Endothelial cell (in vitro differentiated cells): ENCODE results near the gene INSR. TPM values are rescaled to one million over a fixed set of nuclear protein-coding genes. Genes with fewer than 3 reads are reported as not detected.
"Not testable (repeated sequence)": the region's sequence is repeated elsewhere in the genome, so short reads cannot be mapped to it uniquely, and the experiment has no call there.

Experiments used
- DNase-seq: peaks from one replicate; pipeline ENCODE4 v3.0.0; 2021; ENCODE audit warnings: low spot score
- H3K27ac Mint-ChIP-seq: one replicate; pipeline ENCODE4 v1.8.0; 2021; ENCODE audit warnings: mixed read lengths, inconsistent platforms; ENCODE audit not compliant: unreplicated experiment
- H3K27me3 Mint-ChIP-seq: one replicate; pipeline ENCODE4 v1.8.0; 2021; ENCODE audit warnings: mild to moderate bottlenecking, moderate library complexity, mixed read lengths, inconsistent platforms; ENCODE audit not compliant: unreplicated experiment
- H3K36me3 Mint-ChIP-seq: one replicate; pipeline ENCODE4 v1.8.0; 2021; ENCODE audit warnings: mild to moderate bottlenecking, low read depth, mixed read lengths, inconsistent platforms; ENCODE audit not compliant: unreplicated experiment
- H3K4me1 Mint-ChIP-seq: one replicate; pipeline ENCODE4 v1.8.0; 2021; ENCODE audit warnings: mild to moderate bottlenecking, mixed read lengths, inconsistent platforms; ENCODE audit not compliant: unreplicated experiment
- H3K4me3 Mint-ChIP-seq: one replicate; pipeline ENCODE4 v1.8.0; 2021; ENCODE audit warnings: mild to moderate bottlenecking, mixed read lengths, inconsistent platforms; ENCODE audit not compliant: unreplicated experiment
- H3K9me3 Mint-ChIP-seq: one replicate; pipeline ENCODE4 v1.8.0; 2021; ENCODE audit warnings: mixed read lengths, inconsistent platforms; ENCODE audit not compliant: unreplicated experiment
- CTCF ChIP-seq: fragments of 200-600 bp; sonication (generic); IDR thresholded peaks from one replicate; pipeline ENCODE4 v1.5.0; 2021; ENCODE audit warnings: antibody characterized with exemption; ENCODE audit not compliant: unreplicated experiment
- total RNA-seq: library from RNA; stranded (reverse); fragmentation: NEBNext Ultra II Directional; extraction: Animal tissue kit (Norgen Biotek cat#: 25700); gene quantifications from one replicate; pipeline ENCODE4 v1.2.1, GENCODE V29; 2021; ENCODE audit not compliant: unreplicated experiment

Gene INSR
- total RNA-seq, 1 donor from 2014 or later: 28.9 TPM

GRCh38 chr19:7229735-7230134 lies 64.5 kb downstream of the INSR start:
- H3K9me3 Mint-ChIP-seq: no peaks in the 10 kb centered on the region
- H3K4me1 Mint-ChIP-seq: no peaks in the 10 kb centered on the region
- no peak for TF ChIP-seq CTCF
- H3K27me3 Mint-ChIP-seq: peaks cover 3% of the 10 kb centered on the region
- peaks cover 7% of the 10 kb centered on the region for H3K36me3 Mint-ChIP-seq
- no peak for DNase-seq
- H3K4me3 Mint-ChIP-seq: no peak overlapping the region
- no peak overlapping the region for H3K27ac Mint-ChIP-seq

- H3K27ac Mint-ChIP-seq: no peak overlapping the region
- H3K4me3 Mint-ChIP-seq: peak overlapping the region; percentile 8
- no peak for TF ChIP-seq CTCF
- no peak for DNase-seq
- H3K36me3 Mint-ChIP-seq: peaks cover 7% of the 10 kb centered on the region
- H3K9me3 Mint-ChIP-seq: no peaks in the 10 kb centered on the region
- no peaks in the 10 kb centered on the region for H3K4me1 Mint-ChIP-seq
- H3K27me3 Mint-ChIP-seq: peaks cover 3% of the 10 kb centered on the region
Measured at GRCh38 chr19:7228935-7229541, 65.2 kb downstream of the INSR start.

GRCh38 chr19:7227735-7228134 lies 66.5 kb downstream of the INSR start:
- no peak for TF ChIP-seq CTCF
- H3K36me3 Mint-ChIP-seq: peaks cover 7% of the 10 kb centered on the region
- DNase-seq: no peak
- no peak overlapping the region for H3K27ac Mint-ChIP-seq
- no peaks in the 10 kb centered on the region for H3K4me1 Mint-ChIP-seq
- no peaks in the 10 kb centered on the region for H3K9me3 Mint-ChIP-seq
- peaks cover 3% of the 10 kb centered on the region for H3K27me3 Mint-ChIP-seq
- no peak overlapping the region for H3K4me3 Mint-ChIP-seq

- H3K27ac Mint-ChIP-seq, DNase-seq, H3K4me3 Mint-ChIP-seq, H3K4me1 Mint-ChIP-seq, H3K9me3 Mint-ChIP-seq, H3K36me3 Mint-ChIP-seq, H3K27me3 Mint-ChIP-seq: not testable (repeated sequence)
Measured at GRCh38 chr19:7227149-7227548, 67.1 kb downstream of the INSR start.

GRCh38 chr19:7226739-7227138 lies 67.5 kb downstream of the INSR start:
- peaks cover 7% of the 10 kb centered on the region for H3K36me3 Mint-ChIP-seq
- no peaks in the 10 kb centered on the region for H3K4me1 Mint-ChIP-seq
- peaks cover 3% of the 10 kb centered on the region for H3K27me3 Mint-ChIP-seq
- no peak for TF ChIP-seq CTCF
- H3K27ac Mint-ChIP-seq: no peak overlapping the region
- no peaks in the 10 kb centered on the region for H3K9me3 Mint-ChIP-seq
- no peak for DNase-seq
- H3K4me3 Mint-ChIP-seq: no peak overlapping the region
